OCI-LY7 (cell line): ENCODE data around the gene SPECC1L.

Experiments used
- CTCF ChIP-seq: fragments of 200-600 bp; sonication (generic); conservative IDR thresholded peaks from 2 replicates; pipeline ENCODE4 v1.5.1; 2014; ENCODE audit warnings: mild to moderate bottlenecking, antibody characterized with exemption, low read length, moderate library complexity, mixed read lengths
- EZH2phosphoT487 ChIP-seq: fragments of 200-600 bp; sonication (generic); IDR thresholded peaks from 2 replicates; pipeline ENCODE4 v1.6.1; 2018; ENCODE audit warnings: low read depth, borderline replicate concordance, mild to moderate bottlenecking, mixed run types, antibody characterized with exemption, low read length, moderate library complexity, mixed read lengths

DNA sequence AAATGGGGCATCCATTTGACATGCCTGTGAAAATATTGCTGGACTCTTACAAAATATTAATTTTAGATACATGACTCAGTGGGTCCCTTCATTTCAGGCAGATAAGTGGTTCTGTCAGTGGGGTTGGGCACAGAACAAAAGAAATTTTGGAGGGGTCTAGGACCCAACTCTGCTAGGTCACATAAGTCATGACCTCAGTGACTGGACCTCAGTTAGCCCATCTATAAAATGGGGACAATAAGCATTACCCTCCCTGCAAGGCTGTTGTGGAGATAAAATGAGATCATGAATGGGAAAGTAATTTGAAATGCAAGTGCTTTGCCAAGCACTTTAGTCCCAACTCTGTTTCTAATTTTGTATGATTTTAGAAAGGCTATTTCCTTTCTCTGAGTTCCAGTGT, 180.5 kb downstream of the SPECC1L start:
- TF ChIP-seq CTCF = no peak
- TF ChIP-seq EZH2phosphoT487 = no peak
